GM23338 (cell line): Measurements from ENCODE around the gene KANK4.

Experiments used
- EZH2 ChIP-seq: fragments of 200-600 bp; sonication (generic); IDR thresholded peaks from one replicate; pipeline ENCODE4 v1.8.0; 2017; ENCODE audit warnings: antibody characterized with exemption, mild to moderate bottlenecking, low read depth; ENCODE audit not compliant: unreplicated experiment
- EZH2phosphoT487 ChIP-seq: fragments of 200-600 bp; sonication (generic); IDR thresholded peaks from one replicate; pipeline ENCODE4 v1.8.1; 2018; ENCODE audit warnings: antibody characterized with exemption; ENCODE audit not compliant: unreplicated experiment
- NANOG ChIP-seq: IDR thresholded peaks from 2 replicates; pipeline ENCODE4 v1.6.1; 2016; ENCODE audit warnings: antibody characterized with exemption, borderline replicate concordance
- POLR2AphosphoS5 ChIP-seq: IDR thresholded peaks from 2 replicates; pipeline ENCODE4 v1.6.1; 2016; ENCODE audit warnings: antibody characterized with exemption, low read depth
- ZNF331 ChIP-seq: fragments of 250-450 bp; sonication (Bioruptor Pico); IDR thresholded peaks from 2 replicates; pipeline ENCODE4 v1.5.0; 2020; ENCODE audit warnings: low read depth, mild to moderate bottlenecking, moderate library complexity
- TF ChIP-seq, protein P1 (sequence below), 2 experiments: fragments of 200-600 bp in 1 of 2; sonication (generic) in 1 of 2; conservative IDR thresholded peaks; 2 replicates each; pipeline versions ENCODE4 v1.5.1 to v1.6.1; 2016 to 2017; ENCODE audit warnings: antibody characterized with exemption in 2 of 2, low read depth in 2 of 2, mild to moderate bottlenecking in 2 of 2, moderate library complexity in 1 of 2
- TF ChIP-seq, protein P2 (sequence below): IDR thresholded peaks from 2 replicates; pipeline ENCODE4 v1.6.1; 2016; ENCODE audit warnings: antibody characterized with exemption

GRCh38 chr1:62341089-62341488, 21.9 kb upstream of the KANK4 start:
- TF ChIP-seq, protein P1, sequence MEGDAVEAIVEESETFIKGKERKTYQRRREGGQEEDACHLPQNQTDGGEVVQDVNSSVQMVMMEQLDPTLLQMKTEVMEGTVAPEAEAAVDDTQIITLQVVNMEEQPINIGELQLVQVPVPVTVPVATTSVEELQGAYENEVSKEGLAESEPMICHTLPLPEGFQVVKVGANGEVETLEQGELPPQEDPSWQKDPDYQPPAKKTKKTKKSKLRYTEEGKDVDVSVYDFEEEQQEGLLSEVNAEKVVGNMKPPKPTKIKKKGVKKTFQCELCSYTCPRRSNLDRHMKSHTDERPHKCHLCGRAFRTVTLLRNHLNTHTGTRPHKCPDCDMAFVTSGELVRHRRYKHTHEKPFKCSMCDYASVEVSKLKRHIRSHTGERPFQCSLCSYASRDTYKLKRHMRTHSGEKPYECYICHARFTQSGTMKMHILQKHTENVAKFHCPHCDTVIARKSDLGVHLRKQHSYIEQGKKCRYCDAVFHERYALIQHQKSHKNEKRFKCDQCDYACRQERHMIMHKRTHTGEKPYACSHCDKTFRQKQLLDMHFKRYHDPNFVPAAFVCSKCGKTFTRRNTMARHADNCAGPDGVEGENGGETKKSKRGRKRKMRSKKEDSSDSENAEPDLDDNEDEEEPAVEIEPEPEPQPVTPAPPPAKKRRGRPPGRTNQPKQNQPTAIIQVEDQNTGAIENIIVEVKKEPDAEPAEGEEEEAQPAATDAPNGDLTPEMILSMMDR (conservative IDR thresholded peaks at IDR 0.05; ENCODE audit: low read depth in 2 of 2): no peak
- TF ChIP-seq NANOG (no peak), EZH2 (no peak), ZNF331 (CRISPR knock-in tag) (no peak), EZH2phosphoT487 (no peak), POLR2AphosphoS5 (no peak)
- TF ChIP-seq, protein P2, sequence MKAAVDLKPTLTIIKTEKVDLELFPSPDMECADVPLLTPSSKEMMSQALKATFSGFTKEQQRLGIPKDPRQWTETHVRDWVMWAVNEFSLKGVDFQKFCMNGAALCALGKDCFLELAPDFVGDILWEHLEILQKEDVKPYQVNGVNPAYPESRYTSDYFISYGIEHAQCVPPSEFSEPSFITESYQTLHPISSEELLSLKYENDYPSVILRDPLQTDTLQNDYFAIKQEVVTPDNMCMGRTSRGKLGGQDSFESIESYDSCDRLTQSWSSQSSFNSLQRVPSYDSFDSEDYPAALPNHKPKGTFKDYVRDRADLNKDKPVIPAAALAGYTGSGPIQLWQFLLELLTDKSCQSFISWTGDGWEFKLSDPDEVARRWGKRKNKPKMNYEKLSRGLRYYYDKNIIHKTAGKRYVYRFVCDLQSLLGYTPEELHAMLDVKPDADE: no peak
